SH-SY5Y (cell line): ENCODE results near the gene ABCD3.

Experiments
- GATA2 ChIP-seq: IDR thresholded peaks from 2 replicates; pipeline ENCODE4 v1.6.1; 2011; ENCODE audit warnings: mild to moderate bottlenecking, low read depth, low read length
- GATA3 ChIP-seq: IDR thresholded peaks from 2 replicates; pipeline ENCODE4 v1.6.1; 2011; ENCODE audit warnings: low read depth, mild to moderate bottlenecking, low read length, moderate library complexity

DNA sequence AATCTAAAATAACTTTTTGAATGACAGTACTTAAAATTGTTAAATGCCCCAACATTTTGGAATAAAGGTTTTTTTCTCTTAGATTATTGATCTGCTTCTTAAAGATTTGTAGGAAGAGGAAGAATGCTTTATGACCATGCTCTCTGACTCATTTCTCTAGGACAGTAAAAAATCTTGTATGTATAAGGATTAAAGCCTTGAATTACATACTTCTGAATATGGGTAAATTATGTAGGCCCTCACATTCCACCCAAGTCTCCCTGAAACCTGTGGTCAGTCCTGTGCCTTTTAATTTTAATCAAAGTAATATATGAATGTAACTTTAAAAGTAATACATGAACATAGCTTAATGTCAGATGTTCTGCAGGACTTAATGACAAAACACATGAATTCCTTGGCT is 50.5 kb downstream of the ABCD3 start:
- TF ChIP-seq GATA2 (no peak), GATA3 (no peak)
